HepG2 (cell line): ENCODE data around the gene NCOA4. TPM values are rescaled to one million over a fixed set of nuclear protein-coding genes. Genes with fewer than 3 reads are reported as not detected.

Source experiments
- ARNTL ChIP-seq: sonication (generic); formaldehyde crosslinking; IDR thresholded peaks from 2 replicates; pipeline ENCODE4 v1.4.0; 2020; ENCODE audit warnings: mild to moderate bottlenecking, missing genetic modification reagents
- BHLHE40 ChIP-seq: IDR thresholded peaks from 2 replicates; pipeline ENCODE4 v1.6.1; 2011; ENCODE audit warnings: low read length, improper control_type of control experiment
- CENPBD1 ChIP-seq: sonication (generic); formaldehyde crosslinking; IDR thresholded peaks from 2 replicates; pipeline ENCODE4 v1.8.0; 2022; ENCODE audit warnings: missing genetic modification reagents, low read depth, mild to moderate bottlenecking, borderline replicate concordance
- ETS1 ChIP-seq: sonication (generic); formaldehyde crosslinking; IDR thresholded peaks from 2 replicates; pipeline ENCODE4 v1.4.0; 2020; ENCODE audit warnings: missing genetic modification reagents
- IKZF1 ChIP-seq: fragments of 450-650 bp; IDR thresholded peaks from 2 replicates; pipeline ENCODE4 v1.7.1; 2016
- IRX3 ChIP-seq: sonication (generic); formaldehyde crosslinking; IDR thresholded peaks from 2 replicates; pipeline ENCODE4 v1.8.1; 2023; ENCODE audit warnings: mild to moderate bottlenecking, low read depth, missing genetic modification reagents, borderline replicate concordance
- KDM4B ChIP-seq: sonication (generic); formaldehyde crosslinking; IDR thresholded peaks from 2 replicates; pipeline ENCODE4 v1.4.0; 2020; ENCODE audit warnings: missing genetic modification reagents
- KLF16 ChIP-seq, 2 experiments: sonication (generic) in 1 of 2; formaldehyde crosslinking in 1 of 2; IDR thresholded peaks; 2 replicates each; pipeline versions ENCODE4 v1.6.1 to v1.8.0; 2016 to 2023; ENCODE audit warnings: missing genetic modification reagents in 2 of 2, missing compliant biosample characterization in 1 of 2
- KLF6 ChIP-seq: IDR thresholded peaks from 2 replicates; pipeline ENCODE4 v1.8.0; 2016; ENCODE audit warnings: missing biosample characterization, missing genetic modification reagents
- LBX2 ChIP-seq: sonication (generic); formaldehyde crosslinking; IDR thresholded peaks from 2 replicates; pipeline ENCODE4 v1.5.0; 2020; ENCODE audit warnings: missing genetic modification reagents, mild to moderate bottlenecking, borderline replicate concordance
- LCORL ChIP-seq, 2 experiments: fragments of 450-650 bp in 1 of 2; sonication (generic) in 1 of 2; formaldehyde crosslinking in 1 of 2; IDR thresholded peaks; 2 replicates each; pipeline versions ENCODE4 v1.5.0 to v1.6.1; 2017 to 2020; ENCODE audit warnings: antibody characterized with exemption in 1 of 2, missing genetic modification reagents in 1 of 2
- MIER3 ChIP-seq: IDR thresholded peaks from 2 replicates; pipeline ENCODE4 v1.6.1; 2016; ENCODE audit warnings: missing compliant biosample characterization, borderline replicate concordance
- MYPOP ChIP-seq: sonication (generic); formaldehyde crosslinking; IDR thresholded peaks from 2 replicates; pipeline ENCODE4 v1.8.1; 2023; ENCODE audit warnings: mild to moderate bottlenecking, moderate library complexity, missing genetic modification reagents
- NR2F6 ChIP-seq, 2 experiments: IDR thresholded peaks; 2 replicates each; pipeline ENCODE4 v1.6.1; 2016; ENCODE audit warnings: antibody characterized with exemption in 1 of 2, mild to moderate bottlenecking in 1 of 2
- PAWR ChIP-seq: sonication (generic); formaldehyde crosslinking; IDR thresholded peaks from 2 replicates; pipeline ENCODE4 v1.4.0; 2020; ENCODE audit warnings: missing genetic modification reagents, mild to moderate bottlenecking, borderline replicate concordance
- PCBP2 ChIP-seq: fragments of 200-400 bp; formaldehyde crosslinking; optimal IDR thresholded peaks from 2 replicates; pipeline ENCODE3; 2018; ENCODE audit warnings: low read length, low read depth; ENCODE audit not compliant: poor library complexity, severe bottlenecking
- SMC3 ChIP-seq: IDR thresholded peaks from 2 replicates; pipeline ENCODE4 v1.6.1; 2011; ENCODE audit warnings: low read length, improper control_type of control experiment
- SNAI1 ChIP-seq: sonication (generic); formaldehyde crosslinking; IDR thresholded peaks from 2 replicates; pipeline ENCODE4 v1.5.0; 2020; ENCODE audit warnings: mild to moderate bottlenecking, missing genetic modification reagents, borderline replicate concordance
- SSRP1 ChIP-seq: IDR thresholded peaks from 2 replicates; pipeline ENCODE4 v1.6.1; 2016; ENCODE audit warnings: control low read depth
- TAF15 ChIP-seq: fragments of 200-400 bp; formaldehyde crosslinking; IDR thresholded peaks from one replicate; pipeline ENCODE4 v1.6.1; 2018; ENCODE audit warnings: mild to moderate bottlenecking, low read depth, low read length; ENCODE audit not compliant: poor library complexity, severe bottlenecking
- ZNF251 ChIP-seq: sonication (generic); formaldehyde crosslinking; IDR thresholded peaks from 2 replicates; pipeline ENCODE4 v1.9.0; 2021; ENCODE audit warnings: mild to moderate bottlenecking, missing genetic modification reagents
- ZNF282 ChIP-seq: fragments of 450-650 bp; IDR thresholded peaks from 2 replicates; pipeline ENCODE4 v1.6.1; 2018; ENCODE audit not compliant: partially characterized antibody
- ZNF546 ChIP-seq: sonication (generic); formaldehyde crosslinking; conservative IDR thresholded peaks from 2 replicates; pipeline ENCODE4 v1.8.1; 2023; ENCODE audit warnings: mild to moderate bottlenecking, missing genetic modification reagents
- ZNF547 ChIP-seq: sonication (generic); formaldehyde crosslinking; IDR thresholded peaks from 2 replicates; pipeline ENCODE4 v1.5.1; 2020; ENCODE audit warnings: mild to moderate bottlenecking, missing genetic modification reagents
- ZNF557 ChIP-seq: sonication (generic); formaldehyde crosslinking; IDR thresholded peaks from 2 replicates; pipeline ENCODE4 v1.4.0; 2020; ENCODE audit warnings: missing genetic modification reagents
- ZNF572 ChIP-seq: sonication (generic); formaldehyde crosslinking; IDR thresholded peaks from 2 replicates; pipeline ENCODE4 v1.5.1; 2020; ENCODE audit warnings: mild to moderate bottlenecking, missing genetic modification reagents
- ZNF598 ChIP-seq: sonication (generic); formaldehyde crosslinking; IDR thresholded peaks from 2 replicates; pipeline ENCODE4 v1.5.1; 2020; ENCODE audit warnings: mild to moderate bottlenecking, missing genetic modification reagents, borderline replicate concordance
- ZNF749 ChIP-seq: sonication (generic); formaldehyde crosslinking; IDR thresholded peaks from 2 replicates; pipeline ENCODE4 v1.8.0; 2022; ENCODE audit warnings: mild to moderate bottlenecking, missing genetic modification reagents, moderate library complexity, borderline replicate concordance
- ZNF879 ChIP-seq: sonication (generic); formaldehyde crosslinking; IDR thresholded peaks from 2 replicates; pipeline ENCODE4 v1.8.1; 2023; ENCODE audit warnings: missing genetic modification reagents
- polyA plus RNA-seq, 8 experiments: library from polyadenylated mRNA; depleted of rRNA in 3 of 8; stranded (reverse) in 7 of 8; unstranded in 1 of 8; fragments of >200 nt; fragmentation: Illumina TruSeq in 4 of 8; extraction: Trizol in 4 of 8; gene quantifications; 2 replicates each; pipeline versions ENCODE4 v1.2.1 to v1.2.3, GENCODE V29; 2011 to 2016; ENCODE audit warnings: low read depth in 4 of 8, missing spikeins in 1 of 8, mixed read lengths in 1 of 8; ENCODE audit not compliant: insufficient read depth in 1 of 8
- total RNA-seq, 5 experiments: library from RNA; depleted of rRNA; stranded (reverse); fragments of >200 nt; fragmentation: Illumina TruSeq; extraction: Trizol; gene quantifications; 2 replicates each; pipeline ENCODE4 v1.2.3, GENCODE V29; 2016; ENCODE audit warnings: low read depth in 1 of 5

NCOA4 gene
- total and polyA plus RNA-seq, 2 of the 13 experiments (the other 11 are each of a cell fraction or from before 2014, with no cell fraction given), result 306 to 400 TPM

- TF ChIP-seq PAWR (CRISPR knock-in tag) (no peak), PCBP2 (no peak), KLF16 (CRISPR knock-in tag; IDR thresholded peaks at IDR 0.05) (peak; percentile 54 to 89; a peak in 2 of 4 replicates), ZNF547 (peak; percentile 87), TAF15 (no peak), LCORL (IDR thresholded peaks at IDR 0.05) (no peak), LCORL (CRISPR knock-in tag; IDR thresholded peaks at IDR 0.05) (peak; percentile 90), IKZF1 (no peak), MIER3 (peak; percentile 86), LBX2 (CRISPR knock-in tag) (0 out of 2 replicates have a peak, but pooled peaks have one; percentile 58), MYPOP (CRISPR knock-in tag) (peak; percentile 65; the same call in 1 of the 2 replicates), ZNF251 (CRISPR knock-in tag) (no peak), ZNF572 (CRISPR knock-in tag) (no peak), ZNF749 (CRISPR knock-in tag) (no peak), CENPBD1 (CRISPR knock-in tag) (no peak), ETS1 (CRISPR knock-in tag) (no peak), ZNF598 (CRISPR knock-in tag) (peak; percentile 69), IRX3 (no peak), ZNF282 (no peak), ARNTL (CRISPR knock-in tag) (peak; percentile 87), KDM4B (CRISPR knock-in tag) (peak; percentile 79; the same call in 1 of the 2 replicates), ZNF879 (CRISPR knock-in tag) (0 out of 2 replicates have a peak, but pooled peaks have one; percentile 64), SMC3 (no peak), ZNF546 (CRISPR knock-in tag) (no peak), SNAI1 (CRISPR knock-in tag) (peak; percentile 51; the same call in 1 of the 2 replicates), KLF6 (CRISPR knock-in tag) (peak; percentile 87; the same call in 1 of the 2 replicates), NR2F6 (IDR thresholded peaks at IDR 0.05) (peak; percentile 53), NR2F6 (CRISPR knock-in tag; IDR thresholded peaks at IDR 0.05) (peak; percentile 93), ZNF557 (CRISPR knock-in tag) (no peak), BHLHE40 (no peak; the same call in 1 of the 2 replicates), SSRP1 (CRISPR knock-in tag) (peak; percentile 85; the same call in 1 of the 2 replicates)
Observed at GRCh38 chr10:46022978-46023702, 7.3 kb downstream of the NCOA4 start (continued).
